HG03135 (cell line): ENCODE measurements around the gene FOXN4.
"Not testable (repeated sequence)": the region's sequence is repeated elsewhere in the genome, so short reads cannot be mapped to it uniquely, and the experiment has no call there.

Experiments used
- ATAC-seq: cut with Tn5 transposase; IDR thresholded peaks from one replicate; pipeline ENCODE4 v1.9.1; 2021; ENCODE audit warnings: mild to moderate bottlenecking, moderate library complexity; ENCODE audit not compliant: unreplicated experiment

FOXN4 gene

GRCh38 chr12:109308534-109309380 lies at the start of gene FOXN4:
Gene FOXN4 (minus strand): TSS chr12:109309284. CDS start chr12:109308321, 963 bp downstream.
- no peak for ATAC-seq

GRCh38 chr12:109358154-109358869 lies 49.2 kb upstream of the FOXN4 start:
- ATAC-seq, result no peak

- ATAC-seq, result no peak
Observed at GRCh38 chr12:109357032-109357431, 47.9 kb upstream of the FOXN4 start.

- ATAC-seq, result no peak
Observed at GRCh38 chr12:109356577-109356976, 47.5 kb upstream of the FOXN4 start.

- ATAC-seq, result no peak
Observed at GRCh38 chr12:109352184-109352583, 43.1 kb upstream of the FOXN4 start.

- no peak for ATAC-seq
Observed at GRCh38 chr12:109347589-109347988, 38.5 kb upstream of the FOXN4 start, which contains the start of gene MYO1H. Gene MYO1H (plus strand): TSS chr12:109347900. CDS start chr12:109347961, 61 bp downstream.

- ATAC-seq, result no peak
Observed at GRCh38 chr12:109346920-109347319, 37.8 kb upstream of the FOXN4 start.

- ATAC-seq, result no peak
Observed at GRCh38 chr12:109345428-109345827, 36.3 kb upstream of the FOXN4 start.

GRCh38 chr12:109343677-109344076 lies 34.6 kb upstream of the FOXN4 start:
- ATAC-seq, result no peak

GRCh38 chr12:109336593-109336992 lies 27.5 kb upstream of the FOXN4 start:
- ATAC-seq, result no peak

GRCh38 chr12:109334887-109335286 lies 25.8 kb upstream of the FOXN4 start:
- ATAC-seq, result no peak

GRCh38 chr12:109331301-109331952 lies 22.3 kb upstream of the FOXN4 start:
- no peak for ATAC-seq

- ATAC-seq, result no peak
Observed at GRCh38 chr12:109330282-109331230, 21.5 kb upstream of the FOXN4 start.

- ATAC-seq, result no peak
Observed at GRCh38 chr12:109329686-109330085, 20.6 kb upstream of the FOXN4 start.

- ATAC-seq, result no peak
Observed at GRCh38 chr12:109329003-109329402, 19.9 kb upstream of the FOXN4 start.

GRCh38 chr12:109321294-109321693 lies 12.2 kb upstream of the FOXN4 start:
- ATAC-seq, result not testable (repeated sequence)

GRCh38 chr12:109310247-109311125 lies 1.4 kb upstream of the FOXN4 start:
- ATAC-seq, result no peak

- no peak for ATAC-seq
Observed at GRCh38 chr12:109309381-109310246, 530 bp upstream of the FOXN4 start.
